Astrocyte (in vitro differentiated cells and primary cell): ENCODE results near the gene GGA3. TPM values are rescaled to one million over a fixed set of nuclear protein-coding genes. Genes with fewer than 3 reads are reported as not detected.

Experiments
- DNase-seq: peaks from one replicate; pipeline ENCODE4 v3.0.0-alpha.2; 2010; ENCODE audit warnings: low read depth
- FAIRE-seq: peaks from 2 replicates; lab custom pipeline; 2011; peaks lifted over from hg19 to GRCh38; lab: Jason Lieb, UNC
- H2AFZ ChIP-seq: 2 replicates; pipeline ENCODE4 v1.6.0; 2012; ENCODE audit warnings: low read depth, low read length, inconsistent platforms
- H3K27ac ChIP-seq: 2 replicates; pipeline ENCODE4 v1.5.1; 2011; ENCODE audit warnings: low read depth, low read length, inconsistent platforms
- H3K27me3 ChIP-seq: 2 replicates; pipeline ENCODE4 v1.6.0; 2011; ENCODE audit warnings: low read length, inconsistent platforms; ENCODE audit not compliant: insufficient read depth
- H3K36me3 ChIP-seq: 2 replicates; pipeline ENCODE4 v1.5.1; 2011; ENCODE audit warnings: low read length, inconsistent platforms; ENCODE audit not compliant: insufficient read depth
- H3K4me1 ChIP-seq: 2 replicates; pipeline ENCODE4 v1.5.1; 2011; ENCODE audit warnings: low read length, inconsistent platforms; ENCODE audit not compliant: insufficient read depth
- H3K4me2 ChIP-seq: 2 replicates; pipeline ENCODE4 v1.6.0; 2012; ENCODE audit warnings: low read length, inconsistent platforms
- H3K4me3 ChIP-seq: 2 replicates; pipeline ENCODE4 v1.5.1; 2011; ENCODE audit warnings: low read depth, mild to moderate bottlenecking, low read length, inconsistent platforms; ENCODE audit not compliant: insufficient read depth
- H3K79me2 ChIP-seq: 2 replicates; pipeline ENCODE4 v1.6.0; 2012; ENCODE audit warnings: mild to moderate bottlenecking, low read length, inconsistent platforms; ENCODE audit not compliant: insufficient read depth
- H3K9ac ChIP-seq: 2 replicates; pipeline ENCODE4 v1.6.0; 2012; ENCODE audit warnings: mild to moderate bottlenecking, low read length, inconsistent platforms
- H3K9me3 ChIP-seq: 2 replicates; pipeline ENCODE4 v1.5.1; 2012; ENCODE audit warnings: low read depth, mild to moderate bottlenecking, low read length, inconsistent platforms; ENCODE audit not compliant: insufficient read depth
- H4K20me1 ChIP-seq: 2 replicates; pipeline ENCODE4 v1.6.0; 2012; ENCODE audit warnings: low read length, inconsistent platforms; ENCODE audit not compliant: insufficient read depth
- H3K27ac Mint-ChIP-seq: one replicate; pipeline ENCODE4 v1.8.0; 2021; ENCODE audit warnings: mild to moderate bottlenecking, mixed read lengths; ENCODE audit not compliant: unreplicated experiment
- H3K27me3 Mint-ChIP-seq: one replicate; pipeline ENCODE4 v1.8.0; 2021; ENCODE audit warnings: low read depth, mixed read lengths; ENCODE audit not compliant: unreplicated experiment
- H3K36me3 Mint-ChIP-seq: one replicate; pipeline ENCODE4 v1.8.0; 2021; ENCODE audit warnings: low read depth, mixed read lengths; ENCODE audit not compliant: unreplicated experiment
- H3K4me1 Mint-ChIP-seq: one replicate; pipeline ENCODE4 v1.8.0; 2021; ENCODE audit warnings: low read depth, mixed read lengths; ENCODE audit not compliant: unreplicated experiment
- H3K4me3 Mint-ChIP-seq: one replicate; pipeline ENCODE4 v1.8.0; 2021; ENCODE audit warnings: mild to moderate bottlenecking, moderate library complexity, mixed read lengths; ENCODE audit not compliant: unreplicated experiment
- H3K9me3 Mint-ChIP-seq: one replicate; pipeline ENCODE4 v1.8.0; 2021; ENCODE audit warnings: mild to moderate bottlenecking, mixed read lengths; ENCODE audit not compliant: unreplicated experiment
- EZH2 ChIP-seq: IDR thresholded peaks from 2 replicates; pipeline ENCODE4 v1.6.1; 2012; ENCODE audit warnings: mild to moderate bottlenecking, low read length, inconsistent platforms; ENCODE audit not compliant: insufficient read depth
- total RNA-seq: library from RNA; stranded (reverse); gene quantifications from 2 replicates; pipeline ENCODE4 v1.2.1, GENCODE V29; 2021
- TF ChIP-seq, protein P1 (sequence below): IDR thresholded peaks from 2 replicates; pipeline ENCODE4 v1.5.1; 2011; ENCODE audit warnings: low read depth, mild to moderate bottlenecking, inconsistent platforms, low read length, moderate library complexity; ENCODE audit not compliant: insufficient read depth

The GGA3 gene
- total RNA-seq, 1 donor from 2014 or later = 25.3 TPM

DNA sequence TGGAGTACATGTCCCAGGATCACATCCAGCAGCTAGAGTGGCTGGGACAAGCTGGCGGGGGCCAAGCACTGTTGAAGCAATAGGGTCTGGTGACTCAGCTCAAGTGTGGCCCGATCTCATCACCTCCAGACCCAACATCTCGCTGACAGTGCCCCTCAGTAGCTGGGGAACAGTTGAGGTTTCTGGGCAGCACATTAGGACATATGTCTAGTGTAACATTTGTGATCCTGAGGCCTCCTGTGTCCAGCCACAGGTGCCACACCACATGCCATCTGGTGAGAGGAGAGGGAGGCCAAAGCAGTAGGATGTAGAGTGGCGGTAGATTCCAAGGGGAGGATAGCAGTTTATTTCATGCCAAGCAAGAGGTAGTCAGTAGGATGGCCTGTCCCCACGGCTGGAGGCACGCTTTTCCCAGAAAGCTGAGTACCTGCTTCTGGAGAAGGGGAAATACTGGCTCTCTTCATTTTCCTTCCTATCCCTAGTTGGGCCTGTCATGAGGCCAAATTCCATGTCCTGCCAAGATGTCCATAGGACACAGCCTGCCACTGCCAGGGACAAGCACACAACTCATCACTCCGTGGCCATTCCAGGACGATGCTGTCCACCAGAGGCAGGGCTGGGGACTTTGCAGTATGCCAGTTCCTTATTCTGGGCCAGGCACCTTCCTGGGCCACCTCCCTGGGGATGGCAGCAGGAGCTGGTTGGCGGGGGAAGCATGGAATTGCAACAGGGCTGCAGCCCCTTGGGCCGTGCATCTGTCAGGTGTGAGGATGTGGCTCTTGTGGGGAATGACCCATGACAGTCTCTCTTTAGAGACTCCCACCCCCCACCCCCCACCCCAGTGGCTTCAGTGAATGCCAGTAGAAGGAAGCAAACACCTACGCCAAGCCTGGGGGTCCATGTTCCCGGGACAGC, 24.0 kb downstream of the GGA3 start:
- H3K4me2 ChIP-seq = no peak overlapping the region
- Mint-ChIP-seq H3K27ac (no peak overlapping the region), H3K27me3 (no peaks in the 10 kb centered on the region), H3K9me3 (no peaks in the 10 kb centered on the region), H3K4me3 (no peak overlapping the region), H3K36me3 (peaks cover 19% of the 10 kb centered on the region), H3K4me1 (peaks cover 4% of the 10 kb centered on the region)
- no peak overlapping the region for H3K27ac ChIP-seq
- no peak overlapping the region for H3K9ac ChIP-seq
- no peaks in the 10 kb centered on the region for H3K79me2 ChIP-seq
- peaks cover 48% of the 10 kb centered on the region for H3K36me3 ChIP-seq
- H3K4me1 ChIP-seq = no peaks in the 10 kb centered on the region
- peaks cover 37% of the 10 kb centered on the region for H4K20me1 ChIP-seq
- DNase-seq (no peak), FAIRE-seq (no peak)
- no peaks in the 10 kb centered on the region for H3K9me3 ChIP-seq
- no peak for TF ChIP-seq EZH2
- TF ChIP-seq, protein P1, sequence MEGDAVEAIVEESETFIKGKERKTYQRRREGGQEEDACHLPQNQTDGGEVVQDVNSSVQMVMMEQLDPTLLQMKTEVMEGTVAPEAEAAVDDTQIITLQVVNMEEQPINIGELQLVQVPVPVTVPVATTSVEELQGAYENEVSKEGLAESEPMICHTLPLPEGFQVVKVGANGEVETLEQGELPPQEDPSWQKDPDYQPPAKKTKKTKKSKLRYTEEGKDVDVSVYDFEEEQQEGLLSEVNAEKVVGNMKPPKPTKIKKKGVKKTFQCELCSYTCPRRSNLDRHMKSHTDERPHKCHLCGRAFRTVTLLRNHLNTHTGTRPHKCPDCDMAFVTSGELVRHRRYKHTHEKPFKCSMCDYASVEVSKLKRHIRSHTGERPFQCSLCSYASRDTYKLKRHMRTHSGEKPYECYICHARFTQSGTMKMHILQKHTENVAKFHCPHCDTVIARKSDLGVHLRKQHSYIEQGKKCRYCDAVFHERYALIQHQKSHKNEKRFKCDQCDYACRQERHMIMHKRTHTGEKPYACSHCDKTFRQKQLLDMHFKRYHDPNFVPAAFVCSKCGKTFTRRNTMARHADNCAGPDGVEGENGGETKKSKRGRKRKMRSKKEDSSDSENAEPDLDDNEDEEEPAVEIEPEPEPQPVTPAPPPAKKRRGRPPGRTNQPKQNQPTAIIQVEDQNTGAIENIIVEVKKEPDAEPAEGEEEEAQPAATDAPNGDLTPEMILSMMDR = no peak
- no peak overlapping the region for H3K4me3 ChIP-seq
- no peak overlapping the region for H2AFZ ChIP-seq
- H3K27me3 ChIP-seq = no peaks in the 10 kb centered on the region

DNA sequence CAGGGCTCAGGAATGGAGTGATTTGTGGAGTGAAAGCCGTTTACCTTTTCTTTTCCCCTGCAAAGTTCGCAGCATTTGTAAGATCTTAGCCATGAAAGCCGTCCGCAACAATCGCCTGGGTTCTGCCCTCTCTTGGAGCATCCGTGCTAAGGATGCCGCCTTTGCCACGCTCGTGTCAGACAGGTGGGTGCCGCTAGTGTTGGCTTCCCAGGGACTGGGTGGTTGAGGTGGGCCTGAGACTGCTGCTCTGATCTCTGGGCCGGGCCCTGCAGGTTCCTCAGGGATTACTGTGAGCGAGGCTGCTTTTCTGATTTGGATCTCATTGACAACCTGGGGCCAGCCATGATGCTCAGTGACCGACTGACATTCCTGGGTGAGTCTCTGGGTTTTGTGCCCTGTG, 28.6 kb downstream of the GGA3 start:
- H3K9me3 ChIP-seq = no peaks in the 10 kb centered on the region
- H3K9ac ChIP-seq = no peak overlapping the region
- H3K27ac Mint-ChIP-seq = no peak overlapping the region
- H3K27me3 ChIP-seq = no peaks in the 10 kb centered on the region
- no peaks in the 10 kb centered on the region for H3K9me3 Mint-ChIP-seq
- H3K36me3 ChIP-seq = peaks cover 56% of the 10 kb centered on the region
- H3K4me3 ChIP-seq = no peak overlapping the region
- H3K4me3 Mint-ChIP-seq = no peak overlapping the region
- no peaks in the 10 kb centered on the region for H3K27me3 Mint-ChIP-seq
- H4K20me1 ChIP-seq = peaks cover 21% of the 10 kb centered on the region
- H3K79me2 ChIP-seq = peaks cover 4% of the 10 kb centered on the region
- no peak for DNase-seq
- no peak for FAIRE-seq
- no peak overlapping the region for H3K27ac ChIP-seq
- H3K4me1 ChIP-seq = no peaks in the 10 kb centered on the region
- no peak for TF ChIP-seq EZH2
- TF ChIP-seq, protein P1 = no peak
- H2AFZ ChIP-seq = no peak overlapping the region
- peaks cover 20% of the 10 kb centered on the region for H3K36me3 Mint-ChIP-seq
- H3K4me1 Mint-ChIP-seq = no peaks in the 10 kb centered on the region
- H3K4me2 ChIP-seq = no peak overlapping the region
